GM23338 (cell line): ENCODE measurements around the gene HDHD5. TPM values are rescaled to one million over a fixed set of nuclear protein-coding genes. Genes with fewer than 3 reads are reported as not detected.

ENCODE experiments used
- ATAC-seq: fragments of 200-7000 bp; cut with Tn5 transposase; 3 replicates; pipeline ENCODE4 v1.9.1; 2020
- DNase-seq: peaks from one replicate; pipeline ENCODE4 v3.0.0-alpha.2; 2015; ENCODE audit warnings: low spot score
- H2AFZ ChIP-seq: fragments of 200-600 bp; sonication (generic); 2 replicates; pipeline ENCODE4 v1.8.0; 2016; ENCODE audit warnings: antibody characterized with exemption, mild to moderate bottlenecking, moderate library complexity
- H3F3A ChIP-seq: fragments of 200-600 bp; sonication (generic); replicated peaks from 2 replicates; pipeline ENCODE4 v1.8.0; 2017; ENCODE audit warnings: antibody characterized with exemption, mixed run types, low read depth
- H3K27ac ChIP-seq: fragments of 200-600 bp; sonication (generic); 2 replicates; pipeline ENCODE4 v1.6.1; 2016; ENCODE audit warnings: low read depth
- H3K27me3 ChIP-seq: fragments of 200-600 bp; sonication (generic); 2 replicates; pipeline ENCODE4 v1.8.0; 2016; ENCODE audit warnings: mild to moderate bottlenecking, mixed run types, moderate library complexity; ENCODE audit not compliant: insufficient read depth
- H3K36me3 ChIP-seq: fragments of 200-600 bp; sonication (generic); 2 replicates; pipeline ENCODE4 v1.8.0; 2016; ENCODE audit warnings: mild to moderate bottlenecking; ENCODE audit not compliant: insufficient read depth
- H3K4me1 ChIP-seq: fragments of 200-600 bp; sonication (generic); 2 replicates; pipeline ENCODE4 v1.8.0; 2016; ENCODE audit warnings: mild to moderate bottlenecking, moderate library complexity; ENCODE audit not compliant: insufficient read depth
- H3K4me2 ChIP-seq: fragments of 200-600 bp; sonication (generic); 2 replicates; pipeline ENCODE4 v1.7.1; 2017; ENCODE audit warnings: mixed run types
- H3K4me3 ChIP-seq: fragments of 200-600 bp; sonication (generic); 2 replicates; pipeline ENCODE4 v1.6.1; 2016; ENCODE audit warnings: mixed run types
- H3K79me2 ChIP-seq: fragments of 200-600 bp; sonication (generic); replicated peaks from 2 replicates; pipeline ENCODE4 v1.8.0; 2017; ENCODE audit warnings: mild to moderate bottlenecking; ENCODE audit not compliant: insufficient read depth
- H3K9me2 ChIP-seq: fragments of 200-600 bp; sonication (generic); 2 replicates; pipeline ENCODE4 v1.8.0; 2017; ENCODE audit not compliant: insufficient read depth
- H4K20me1 ChIP-seq: fragments of 200-600 bp; sonication (generic); replicated peaks from 2 replicates; pipeline ENCODE4 v1.8.0; 2017; ENCODE audit warnings: mild to moderate bottlenecking; ENCODE audit not compliant: insufficient read depth
- H3K27ac Mint-ChIP-seq: 2 replicates; pipeline ENCODE4 v1.8.0; 2020; ENCODE audit warnings: inconsistent platforms, mild to moderate bottlenecking, moderate library complexity, mixed read lengths
- H3K27me3 Mint-ChIP-seq: 3 replicates; pipeline ENCODE4 v1.8.0; 2022; ENCODE audit warnings: low read depth, mild to moderate bottlenecking, moderate library complexity, mixed read lengths, inconsistent platforms; ENCODE audit not compliant: insufficient read depth, poor library complexity
- H3K36me3 Mint-ChIP-seq: 3 replicates; pipeline ENCODE4 v1.8.0; 2021; ENCODE audit warnings: low read depth, mild to moderate bottlenecking, inconsistent platforms, moderate library complexity, mixed read lengths
- H3K4me1 Mint-ChIP-seq: 3 replicates; pipeline ENCODE4 v1.8.0; 2020; ENCODE audit warnings: mild to moderate bottlenecking, inconsistent platforms, mixed read lengths
- H3K4me3 Mint-ChIP-seq: 3 replicates; pipeline ENCODE4 v1.8.0; 2021; ENCODE audit warnings: moderate library complexity, mild to moderate bottlenecking, inconsistent platforms, mixed read lengths
- H3K9me3 Mint-ChIP-seq: 3 replicates; pipeline ENCODE4 v1.8.0; 2020; ENCODE audit warnings: moderate library complexity, mild to moderate bottlenecking, inconsistent platforms, mixed read lengths
- CREB1 ChIP-seq: fragments of 250-450 bp; sonication (Bioruptor Pico); IDR thresholded peaks from 2 replicates; pipeline ENCODE4 v1.5.0; 2020; ENCODE audit warnings: low read depth, mild to moderate bottlenecking, moderate library complexity
- CTCF ChIP-seq, 2 experiments: fragments of 200-600 bp in 1 of 2; sonication (generic) in 1 of 2; conservative IDR thresholded peaks; 2 replicates each; pipeline versions ENCODE4 v1.5.1 to v1.6.1; 2016 to 2017; ENCODE audit warnings: antibody characterized with exemption in 2 of 2, low read depth in 2 of 2, mild to moderate bottlenecking in 2 of 2, moderate library complexity in 1 of 2
- EZH2 ChIP-seq: fragments of 200-600 bp; sonication (generic); IDR thresholded peaks from one replicate; pipeline ENCODE4 v1.8.0; 2017; ENCODE audit warnings: antibody characterized with exemption, mild to moderate bottlenecking, low read depth; ENCODE audit not compliant: unreplicated experiment
- EZH2phosphoT487 ChIP-seq: fragments of 200-600 bp; sonication (generic); IDR thresholded peaks from one replicate; pipeline ENCODE4 v1.8.1; 2018; ENCODE audit warnings: antibody characterized with exemption; ENCODE audit not compliant: unreplicated experiment
- JUNB ChIP-seq: IDR thresholded peaks from one replicate; pipeline ENCODE4 v1.6.1; 2016; ENCODE audit warnings: antibody characterized with exemption; ENCODE audit not compliant: unreplicated experiment
- POLR2AphosphoS5 ChIP-seq: IDR thresholded peaks from 2 replicates; pipeline ENCODE4 v1.6.1; 2016; ENCODE audit warnings: antibody characterized with exemption, low read depth
- polyA plus RNA-seq: library from polyadenylated mRNA; unstranded; fragments of >200 nt; fragmentation: Nextera tagmentation; extraction: Ambion mirVana; gene quantifications from 2 replicates; pipeline ENCODE4 v1.2.1, GENCODE V29; 2016
- total RNA-seq: library from RNA; depleted of rRNA; stranded (reverse); fragments of >200 nt; shearing (Covaris generic); gene quantifications from 2 replicates; pipeline ENCODE4 v1.2.3, GENCODE V29; 2014
- TF ChIP-seq, protein P1 (sequence below): IDR thresholded peaks from 2 replicates; pipeline ENCODE4 v1.6.1; 2016; ENCODE audit warnings: antibody characterized with exemption

Gene HDHD5
- total and polyA plus RNA-seq, 2 experiments from 2014 or later, result 70.0 to 116 TPM

DNA sequence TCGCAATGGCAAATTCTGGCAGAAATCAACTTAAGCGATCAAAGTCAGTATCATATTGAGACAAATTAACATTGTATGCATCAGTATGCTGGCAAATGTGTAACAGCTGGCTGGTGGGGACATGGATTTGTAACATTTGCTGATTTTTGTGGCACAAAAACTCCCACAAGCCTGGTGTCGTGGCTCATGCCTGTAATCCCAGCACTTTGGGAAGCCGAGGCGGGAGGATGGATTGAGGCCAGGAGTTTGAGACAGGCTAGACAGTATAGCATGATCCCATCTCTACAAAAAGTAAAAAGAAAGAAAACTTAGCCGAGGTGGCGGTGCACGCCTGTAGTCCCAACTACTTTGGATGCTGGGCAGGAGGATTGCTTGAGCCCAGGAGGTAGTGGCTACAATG, 17.6 kb upstream of the HDHD5 start (continued):
- TF ChIP-seq CTCF (conservative IDR thresholded peaks at IDR 0.05; ENCODE audit: low read depth in 2 of 2) (no peak), EZH2phosphoT487 (no peak), POLR2AphosphoS5 (no peak)
- TF ChIP-seq, protein P1, sequence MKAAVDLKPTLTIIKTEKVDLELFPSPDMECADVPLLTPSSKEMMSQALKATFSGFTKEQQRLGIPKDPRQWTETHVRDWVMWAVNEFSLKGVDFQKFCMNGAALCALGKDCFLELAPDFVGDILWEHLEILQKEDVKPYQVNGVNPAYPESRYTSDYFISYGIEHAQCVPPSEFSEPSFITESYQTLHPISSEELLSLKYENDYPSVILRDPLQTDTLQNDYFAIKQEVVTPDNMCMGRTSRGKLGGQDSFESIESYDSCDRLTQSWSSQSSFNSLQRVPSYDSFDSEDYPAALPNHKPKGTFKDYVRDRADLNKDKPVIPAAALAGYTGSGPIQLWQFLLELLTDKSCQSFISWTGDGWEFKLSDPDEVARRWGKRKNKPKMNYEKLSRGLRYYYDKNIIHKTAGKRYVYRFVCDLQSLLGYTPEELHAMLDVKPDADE, result no peak

DNA sequence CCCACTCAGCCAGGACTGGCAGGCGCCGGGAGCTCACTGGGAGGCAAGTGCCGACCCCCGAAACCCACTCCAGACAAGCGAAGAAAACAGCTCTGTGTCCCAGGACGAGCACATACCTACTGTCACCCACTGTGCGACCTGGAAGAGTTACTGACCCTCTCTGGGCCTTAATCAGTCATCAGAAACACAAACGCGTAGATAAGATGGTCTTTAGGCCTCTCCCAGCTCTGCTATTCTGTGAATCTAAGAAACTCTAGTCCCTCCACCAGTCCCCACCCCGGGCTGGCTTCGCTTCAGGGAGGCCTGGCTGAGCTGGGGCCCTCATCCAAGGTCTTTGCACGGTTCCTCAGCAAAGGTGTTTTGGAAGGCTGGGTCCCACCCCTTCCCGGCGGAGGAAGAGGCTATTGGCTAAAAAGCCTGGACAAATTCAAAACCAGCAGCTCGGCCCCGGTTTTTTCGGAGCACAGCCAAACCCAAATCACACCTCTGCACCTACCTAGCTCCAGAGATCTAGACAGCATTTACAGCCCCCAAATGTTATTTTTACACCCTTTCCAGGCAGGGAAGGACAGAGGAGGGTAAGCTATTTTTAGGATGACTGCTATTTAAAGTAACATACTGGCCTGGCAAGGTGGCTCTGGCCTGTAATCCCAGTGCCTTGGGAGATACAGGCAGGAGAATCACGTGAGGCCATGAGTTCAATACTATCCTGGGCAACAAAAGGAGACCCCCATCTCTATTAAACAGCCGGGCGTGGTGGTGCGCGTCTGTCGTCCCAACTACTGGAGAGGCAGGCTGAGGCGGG, 13.2 kb upstream of the HDHD5 start:
- H3K9me2 ChIP-seq, result no peaks in the 10 kb centered on the region
- H3K4me1 ChIP-seq, result peaks cover 10% of the 10 kb centered on the region
- no peaks in the 10 kb centered on the region for H3K36me3 ChIP-seq
- peak overlapping the region; percentile 95 for H3K27ac ChIP-seq
- peak overlapping the region; percentile 80 for H3K4me2 ChIP-seq
- H3K4me3 Mint-ChIP-seq, result peak overlapping the region; percentile 76
- peak overlapping the region; percentile 72; the same call in 1 of the 2 replicates for H3K4me3 ChIP-seq
- no peaks in the 10 kb centered on the region for H3K27me3 ChIP-seq
- no peaks in the 10 kb centered on the region for H3K79me2 ChIP-seq
- peak; percentile 56 for DNase-seq
- H2AFZ ChIP-seq, result peak overlapping the region; percentile 91
- TF ChIP-seq CREB1 (CRISPR knock-in tag) (no peak), CTCF (conservative IDR thresholded peaks at IDR 0.05; ENCODE audit: low read depth in 2 of 2) (no peak), POLR2AphosphoS5 (no peak), JUNB (no peak), EZH2 (no peak)
- peaks cover 8% of the 10 kb centered on the region for H3K27me3 Mint-ChIP-seq
- H3K36me3 Mint-ChIP-seq, result no peaks in the 10 kb centered on the region
- peak overlapping the region; percentile 96 for H3K27ac Mint-ChIP-seq
- H3K9me3 Mint-ChIP-seq, result no peaks in the 10 kb centered on the region; the same call in 2 of the 3 replicates
- H4K20me1 ChIP-seq, result no peaks in the 10 kb centered on the region
- peaks cover 17% of the 10 kb centered on the region for H3K4me1 Mint-ChIP-seq
- H3F3A ChIP-seq, result peaks cover 19% of the 10 kb centered on the region
- ATAC-seq, result peak; percentile 42
